MM.1S (cell line): ENCODE measurements around the gene SSBP3.

ENCODE experiments used
- EZH2 ChIP-seq: fragments of 300-600 bp; sonication (generic); optimal IDR thresholded peaks from 2 replicates; pipeline ENCODE3; 2017; ENCODE audit warnings: low read depth, mild to moderate bottlenecking, antibody characterized with exemption, low read length, mixed read lengths
- TF ChIP-seq, protein P1 (sequence below): fragments of 300-600 bp; sonication (generic); IDR thresholded peaks from 2 replicates; pipeline ENCODE4 v1.5.1; 2016; ENCODE audit warnings: antibody characterized with exemption, low read length, mixed read lengths

DNA sequence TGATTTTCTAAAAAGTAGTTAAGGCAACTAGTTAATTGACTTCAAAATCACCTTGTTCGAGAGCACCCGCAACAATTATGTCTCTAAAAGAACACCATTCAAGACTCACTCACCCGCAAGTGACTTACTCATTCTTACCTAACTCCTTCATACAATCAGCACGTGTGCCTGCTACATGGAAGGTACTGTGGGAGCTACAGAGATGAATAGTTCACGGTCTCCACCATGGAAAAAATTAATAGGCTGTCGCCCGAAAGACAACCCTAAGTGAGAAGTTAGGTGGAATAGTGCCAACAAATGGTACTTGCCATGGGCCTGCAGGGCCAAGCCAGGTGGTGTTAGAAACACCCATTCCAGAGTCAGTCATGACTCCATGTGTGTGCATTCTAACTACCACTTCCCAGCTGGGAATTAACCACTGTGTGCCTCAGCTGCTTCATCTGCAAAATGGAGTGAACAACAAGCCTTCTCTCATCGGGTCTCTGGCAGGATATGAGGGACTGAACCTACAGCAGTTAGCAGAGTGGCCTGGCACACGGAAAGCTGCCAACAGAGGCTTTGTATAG, 7.1 kb downstream of the SSBP3 start:
- TF ChIP-seq, protein P1, sequence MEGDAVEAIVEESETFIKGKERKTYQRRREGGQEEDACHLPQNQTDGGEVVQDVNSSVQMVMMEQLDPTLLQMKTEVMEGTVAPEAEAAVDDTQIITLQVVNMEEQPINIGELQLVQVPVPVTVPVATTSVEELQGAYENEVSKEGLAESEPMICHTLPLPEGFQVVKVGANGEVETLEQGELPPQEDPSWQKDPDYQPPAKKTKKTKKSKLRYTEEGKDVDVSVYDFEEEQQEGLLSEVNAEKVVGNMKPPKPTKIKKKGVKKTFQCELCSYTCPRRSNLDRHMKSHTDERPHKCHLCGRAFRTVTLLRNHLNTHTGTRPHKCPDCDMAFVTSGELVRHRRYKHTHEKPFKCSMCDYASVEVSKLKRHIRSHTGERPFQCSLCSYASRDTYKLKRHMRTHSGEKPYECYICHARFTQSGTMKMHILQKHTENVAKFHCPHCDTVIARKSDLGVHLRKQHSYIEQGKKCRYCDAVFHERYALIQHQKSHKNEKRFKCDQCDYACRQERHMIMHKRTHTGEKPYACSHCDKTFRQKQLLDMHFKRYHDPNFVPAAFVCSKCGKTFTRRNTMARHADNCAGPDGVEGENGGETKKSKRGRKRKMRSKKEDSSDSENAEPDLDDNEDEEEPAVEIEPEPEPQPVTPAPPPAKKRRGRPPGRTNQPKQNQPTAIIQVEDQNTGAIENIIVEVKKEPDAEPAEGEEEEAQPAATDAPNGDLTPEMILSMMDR, result no peak
- TF ChIP-seq EZH2, result no peak
